DOHH2 (cell line): Measurements from ENCODE around the gene TSHZ2.

Source experiments
- EZH2phosphoT487 ChIP-seq: fragments of 200-600 bp; sonication (generic); IDR thresholded peaks from 2 replicates; pipeline ENCODE4 v1.6.1; 2017; ENCODE audit warnings: borderline replicate concordance, mild to moderate bottlenecking, antibody characterized with exemption, low read length, moderate library complexity, mixed read lengths
- TF ChIP-seq, protein P1 (sequence below): fragments of 200-600 bp; sonication (generic); IDR thresholded peaks from one replicate; pipeline ENCODE4 v1.5.1; 2014; ENCODE audit warnings: antibody characterized with exemption, mild to moderate bottlenecking, low read depth, low read length; ENCODE audit not compliant: poor library complexity, severe bottlenecking

GRCh38 chr20:53360852-53361251 lies 388.7 kb downstream of the TSHZ2 start:
- TF ChIP-seq, protein P1, sequence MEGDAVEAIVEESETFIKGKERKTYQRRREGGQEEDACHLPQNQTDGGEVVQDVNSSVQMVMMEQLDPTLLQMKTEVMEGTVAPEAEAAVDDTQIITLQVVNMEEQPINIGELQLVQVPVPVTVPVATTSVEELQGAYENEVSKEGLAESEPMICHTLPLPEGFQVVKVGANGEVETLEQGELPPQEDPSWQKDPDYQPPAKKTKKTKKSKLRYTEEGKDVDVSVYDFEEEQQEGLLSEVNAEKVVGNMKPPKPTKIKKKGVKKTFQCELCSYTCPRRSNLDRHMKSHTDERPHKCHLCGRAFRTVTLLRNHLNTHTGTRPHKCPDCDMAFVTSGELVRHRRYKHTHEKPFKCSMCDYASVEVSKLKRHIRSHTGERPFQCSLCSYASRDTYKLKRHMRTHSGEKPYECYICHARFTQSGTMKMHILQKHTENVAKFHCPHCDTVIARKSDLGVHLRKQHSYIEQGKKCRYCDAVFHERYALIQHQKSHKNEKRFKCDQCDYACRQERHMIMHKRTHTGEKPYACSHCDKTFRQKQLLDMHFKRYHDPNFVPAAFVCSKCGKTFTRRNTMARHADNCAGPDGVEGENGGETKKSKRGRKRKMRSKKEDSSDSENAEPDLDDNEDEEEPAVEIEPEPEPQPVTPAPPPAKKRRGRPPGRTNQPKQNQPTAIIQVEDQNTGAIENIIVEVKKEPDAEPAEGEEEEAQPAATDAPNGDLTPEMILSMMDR = no peak
- no peak for TF ChIP-seq EZH2phosphoT487
